Fibroblast of pulmonary artery (primary cell): ENCODE measurements around the gene CCDC171.
A peak's percentile ranks its signal among the peaks of the same experiment; 100 is the strongest.

ENCODE experiments used
- DNase-seq: peaks from one replicate; pipeline ENCODE4 v3.0.0-alpha.2; 2010; ENCODE audit warnings: low read depth
- H3K4me3 ChIP-seq: replicated peaks from 2 replicates; pipeline ENCODE4 v1.5.1; 2011; ENCODE audit warnings: low read depth, mild to moderate bottlenecking, control low read depth, low read length, moderate library complexity
- TF ChIP-seq, protein P1 (sequence below): IDR thresholded peaks from 2 replicates; pipeline ENCODE4 v1.5.1; 2011; ENCODE audit warnings: mild to moderate bottlenecking, control low read depth, low read length, inconsistent platforms; ENCODE audit errors: missing control alignments

The CCDC171 gene

DNA sequence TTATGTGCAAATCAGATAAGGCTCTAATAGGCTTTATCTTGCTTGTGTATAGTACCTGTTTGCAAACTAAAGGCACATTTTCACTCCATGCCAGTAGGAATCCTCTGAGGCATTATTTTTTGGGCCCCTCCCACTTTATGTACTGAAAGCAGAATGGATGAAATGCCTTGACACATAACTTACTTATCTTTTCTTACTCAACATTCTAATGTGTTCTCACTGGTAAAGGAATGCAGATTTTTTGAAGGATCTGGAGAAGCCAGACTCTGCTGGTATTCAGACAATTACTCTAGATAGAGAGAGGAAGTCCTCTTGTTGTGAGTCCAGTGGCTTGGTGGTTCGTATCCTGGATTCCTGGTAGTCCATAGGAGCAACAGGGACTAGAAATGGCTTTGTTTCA lies 336.7 kb downstream of the CCDC171 start:
- peak; percentile 83 for DNase-seq
- TF ChIP-seq, protein P1, sequence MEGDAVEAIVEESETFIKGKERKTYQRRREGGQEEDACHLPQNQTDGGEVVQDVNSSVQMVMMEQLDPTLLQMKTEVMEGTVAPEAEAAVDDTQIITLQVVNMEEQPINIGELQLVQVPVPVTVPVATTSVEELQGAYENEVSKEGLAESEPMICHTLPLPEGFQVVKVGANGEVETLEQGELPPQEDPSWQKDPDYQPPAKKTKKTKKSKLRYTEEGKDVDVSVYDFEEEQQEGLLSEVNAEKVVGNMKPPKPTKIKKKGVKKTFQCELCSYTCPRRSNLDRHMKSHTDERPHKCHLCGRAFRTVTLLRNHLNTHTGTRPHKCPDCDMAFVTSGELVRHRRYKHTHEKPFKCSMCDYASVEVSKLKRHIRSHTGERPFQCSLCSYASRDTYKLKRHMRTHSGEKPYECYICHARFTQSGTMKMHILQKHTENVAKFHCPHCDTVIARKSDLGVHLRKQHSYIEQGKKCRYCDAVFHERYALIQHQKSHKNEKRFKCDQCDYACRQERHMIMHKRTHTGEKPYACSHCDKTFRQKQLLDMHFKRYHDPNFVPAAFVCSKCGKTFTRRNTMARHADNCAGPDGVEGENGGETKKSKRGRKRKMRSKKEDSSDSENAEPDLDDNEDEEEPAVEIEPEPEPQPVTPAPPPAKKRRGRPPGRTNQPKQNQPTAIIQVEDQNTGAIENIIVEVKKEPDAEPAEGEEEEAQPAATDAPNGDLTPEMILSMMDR = no peak
- no peak overlapping the region for H3K4me3 ChIP-seq

- TF ChIP-seq, protein P1 = no peak
- H3K4me3 ChIP-seq = no peak overlapping the region
- no peak for DNase-seq
These were observed 348.7 kb downstream of the CCDC171 start for GRCh38 chr9:15901572-15901971.

- TF ChIP-seq, protein P1 = no peak
- peak; percentile 84 for DNase-seq
- no peak overlapping the region for H3K4me3 ChIP-seq
These were observed 356.5 kb downstream of the CCDC171 start for GRCh38 chr9:15909297-15909696.

GRCh38 chr9:15915711-15916110 lies 362.9 kb downstream of the CCDC171 start:
- DNase-seq = peak; percentile 8
- TF ChIP-seq, protein P1 = no peak
- H3K4me3 ChIP-seq = no peak overlapping the region

DNA sequence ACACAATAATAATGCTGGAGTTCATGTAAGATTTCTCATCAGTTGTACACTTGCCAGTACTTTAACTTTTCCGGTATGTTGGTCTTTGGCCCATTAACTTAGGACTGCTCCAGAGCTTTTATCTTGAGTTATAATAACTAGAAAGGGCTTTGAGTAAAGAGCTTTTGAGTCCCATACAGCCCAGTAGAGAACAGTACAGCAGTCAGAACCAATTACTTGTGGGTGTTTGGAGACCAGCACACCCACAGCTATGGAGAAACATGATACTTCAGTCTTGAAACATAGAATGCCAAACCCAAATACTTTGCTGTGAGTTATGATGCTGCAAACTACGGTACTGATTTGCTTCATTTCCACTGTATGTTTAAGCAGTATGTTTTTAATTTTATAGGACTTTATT lies 374.3 kb downstream of the CCDC171 start:
- DNase-seq = peak; percentile 41
- TF ChIP-seq, protein P1 = no peak
- no peak overlapping the region for H3K4me3 ChIP-seq

DNA sequence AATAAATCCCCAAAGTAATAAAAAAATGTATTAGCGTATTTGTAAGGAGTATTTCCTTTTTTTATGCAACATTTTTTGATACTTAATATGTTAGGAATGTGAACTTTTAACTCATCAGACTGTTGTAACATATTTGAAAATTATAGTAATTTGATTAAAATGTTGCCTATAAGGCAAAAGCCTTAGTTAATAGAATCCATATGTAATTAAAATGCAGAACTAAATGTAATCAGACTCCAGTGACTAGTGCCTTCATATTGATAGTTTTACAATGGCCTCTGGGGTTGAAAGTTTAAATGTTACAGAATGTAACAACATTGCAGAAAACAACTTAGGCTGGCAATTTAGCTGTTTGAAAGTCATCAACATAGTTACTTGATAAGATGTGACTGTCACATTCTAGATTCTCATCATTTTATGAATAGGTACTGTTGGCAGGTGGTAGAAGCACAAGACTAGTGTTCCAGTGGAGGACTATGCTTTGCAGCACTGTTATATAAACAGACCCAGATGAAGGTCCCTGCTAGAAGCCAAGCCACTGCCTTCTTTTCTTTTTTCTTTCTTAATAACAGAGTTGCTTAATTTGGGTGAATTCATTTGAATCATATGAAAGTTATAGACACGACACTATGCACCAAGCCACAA lies 382.9 kb downstream of the CCDC171 start:
- DNase-seq = no peak
- no peak overlapping the region for H3K4me3 ChIP-seq
- TF ChIP-seq, protein P1 = no peak

DNA sequence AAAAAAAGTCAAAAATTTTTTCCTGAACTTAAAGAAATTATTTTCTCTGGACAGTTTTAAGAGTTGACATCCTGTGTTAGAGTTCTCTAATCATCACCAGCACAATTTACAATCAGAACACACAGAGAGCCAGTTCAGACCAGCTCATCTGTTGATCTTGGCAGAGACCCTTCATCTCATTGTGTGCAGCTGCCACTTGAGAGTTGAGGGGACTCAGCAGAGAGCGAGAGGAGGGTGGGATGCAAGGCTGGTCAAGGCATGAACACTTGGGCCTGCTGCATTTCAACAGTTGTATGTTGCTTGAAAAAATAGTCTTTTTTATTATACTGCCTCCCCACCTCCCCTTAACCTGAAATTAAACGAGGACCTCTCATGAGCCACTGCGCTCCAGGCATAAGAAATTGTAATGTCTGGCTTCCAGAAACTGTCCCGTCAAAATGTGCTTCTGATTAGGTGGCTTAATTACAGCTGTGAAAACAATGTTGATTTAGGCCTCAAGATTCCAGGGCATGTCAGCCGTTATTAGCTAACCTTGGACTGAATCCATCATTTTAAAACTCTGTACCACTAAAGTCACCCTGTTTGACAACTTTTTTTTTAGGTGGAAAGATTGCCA lies 383.6 kb downstream of the CCDC171 start:
- TF ChIP-seq, protein P1 = no peak
- no peak overlapping the region for H3K4me3 ChIP-seq
- DNase-seq = peak; percentile 44
